ENCODE measurements around the gene SHISA8. TPM values are rescaled to one million over a fixed set of nuclear protein-coding genes. Genes with fewer than 3 reads are reported as not detected.

The SHISA8 gene
- total and polyA plus RNA-seq, 2 experiments from 2014 or later, result 0.33 TPM; not detected in 1

DNA sequence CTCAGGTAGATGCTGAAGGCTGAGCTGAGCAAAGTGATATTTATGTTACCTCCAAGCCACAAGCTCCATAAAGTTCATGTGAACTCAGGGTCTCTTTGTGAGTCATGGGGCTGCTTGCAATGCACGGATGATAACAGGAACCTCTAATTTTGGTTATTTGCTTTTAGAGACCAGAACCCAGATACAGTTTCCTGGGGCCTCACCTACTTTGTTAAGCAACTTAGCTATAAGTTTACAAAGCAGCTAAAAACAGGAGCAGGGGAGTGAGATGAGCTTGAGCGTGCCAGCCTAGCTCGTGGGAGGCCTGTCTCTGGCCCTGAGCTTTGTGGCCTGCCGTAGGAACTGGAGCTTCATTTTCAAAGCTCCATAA is 52.7 kb downstream of the SHISA8 start:
- Histone ChIP-seq H2AFZ (no peak overlapping the region), H4K20me1 (ENCODE audit: insufficient read depth, poor library complexity, severe bottlenecking) (peaks cover 85% of the 10 kb centered on the region), H3K79me2 (peaks cover 94% of the 10 kb centered on the region), H3K4me2 (peak overlapping the region; percentile 55), H3K27ac (peak overlapping the region; percentile 92), H3K36me3 (replicated peaks; ENCODE audit: insufficient read depth, low read depth) (no peaks in the 10 kb centered on the region), H3K4me3 (no peak overlapping the region), H3K4me1 (ENCODE audit: insufficient read depth) (peaks cover 27% of the 10 kb centered on the region), H3K9me3 (ENCODE audit: low read depth) (no peaks in the 10 kb centered on the region), H3K27me3 (no peaks in the 10 kb centered on the region), H3K9me2 (replicated peaks; ENCODE audit: insufficient read depth) (no peaks in the 10 kb centered on the region)
- TF ChIP-seq CTCF (IDR thresholded peaks at IDR 0.05; ENCODE audit: poor library complexity), result no peak
- no peak for TF ChIP-seq EZH2 (IDR thresholded peaks at IDR 0.05; ENCODE audit: borderline replicate concordance)
- TF ChIP-seq EZH2phosphoT487 (IDR thresholded peaks at IDR 0.05; ENCODE audit: low read depth, severe bottlenecking, unreplicated experiment), result no peak
- peak; percentile 61 for DNase-seq (ENCODE audit: low spot score)
- whole genome bisulfite sequencing (ENCODE audit: low lambda C conversion rate, missing lambda C conversion rate), result 27% methylated on average over 4 of the region's 4 CpGs

MicroRNAs within 50 kb of the gene (microRNA counts, 767-probe panel; counts per million panel counts)
- 2,032 counts per million, percentile 4 among the panel's probes with 10 or more counts for microRNA hsa-miR-33a-5p

Small RNA genes within 50 kb of the gene (microRNA-seq; reads per million reads assigned to microRNA genes)
- gene MIR33A, result 86.8 reads per million, percentile 60 among the genes with 10 or more reads in this experiment

Small RNA genes within 50 kb of the gene (small RNA-seq; reads per million reads assigned to genes)
- 2.5 reads per million, percentile 89 among the genes with 10 or more reads in this experiment for gene MIR33A

Other genes with a start within 250 kb of the SHISA8 start
- gene SNU13, start 226.2 kb downstream of the SHISA8 start, total RNA-seq, result 119 and 144 TPM in 2 replicates
- gene SNU13, start 226.2 kb downstream of the SHISA8 start, polyA plus RNA-seq, result 240 and 245 TPM in 2 replicates
- not detected in 2 replicates for gene MEI1, start 215.6 kb downstream of the SHISA8 start, total RNA-seq
- gene MEI1, start 215.6 kb downstream of the SHISA8 start, polyA plus RNA-seq, result 0.18 and 2.4 TPM in 2 replicates
- gene CCDC134, start 114.4 kb downstream of the SHISA8 start, total RNA-seq, result 7.2 and 9.2 TPM in 2 replicates
- gene CCDC134, start 114.4 kb downstream of the SHISA8 start, polyA plus RNA-seq, result 4.1 and 7.4 TPM in 2 replicates
- 109 and 114 TPM in 2 replicates for gene SREBF2, start 82.0 kb downstream of the SHISA8 start, total RNA-seq
- gene SREBF2, start 82.0 kb downstream of the SHISA8 start, polyA plus RNA-seq, result 96.3 and 113 TPM in 2 replicates
- gene TNFRSF13C, start 11.7 kb upstream of the SHISA8 start, total RNA-seq, result 0.07 and 0.12 TPM in 2 replicates
- 0.18 and 0.52 TPM in 2 replicates for gene TNFRSF13C, start 11.7 kb upstream of the SHISA8 start, polyA plus RNA-seq
- 6.7 and 8.1 TPM in 2 replicates for gene CENPM, start 32.1 kb upstream of the SHISA8 start, total RNA-seq
- 13.4 and 14.9 TPM in 2 replicates for gene CENPM, start 32.1 kb upstream of the SHISA8 start, polyA plus RNA-seq
- 1.5 and 2.2 TPM in 2 replicates for gene SEPTIN3, start 54.4 kb upstream of the SHISA8 start, total RNA-seq
- gene SEPTIN3, start 54.4 kb upstream of the SHISA8 start, polyA plus RNA-seq, result 1.5 and 1.6 TPM in 2 replicates
- not detected in 2 replicates for gene WBP2NL, start 83.7 kb upstream of the SHISA8 start, total RNA-seq
- not detected in 2 replicates for gene WBP2NL, start 83.7 kb upstream of the SHISA8 start, polyA plus RNA-seq
- 24.2 and 24.6 TPM in 2 replicates for gene NAGA, start 155.7 kb upstream of the SHISA8 start, total RNA-seq
- gene NAGA, start 155.7 kb upstream of the SHISA8 start, polyA plus RNA-seq, result 23.8 and 31.1 TPM in 2 replicates
- gene PHETA2, start 159.2 kb upstream of the SHISA8 start, total RNA-seq, result 5.4 and 10.4 TPM in 2 replicates
- gene PHETA2, start 159.2 kb upstream of the SHISA8 start, polyA plus RNA-seq, result 8.3 and 9.3 TPM in 2 replicates
- gene SMDT1, start 164.6 kb upstream of the SHISA8 start, total RNA-seq, result 10.8 and 14.7 TPM in 2 replicates
- 143 and 145 TPM in 2 replicates for gene SMDT1, start 164.6 kb upstream of the SHISA8 start, polyA plus RNA-seq
- 97.4 and 98.5 TPM in 2 replicates for gene NDUFA6, start 175.7 kb upstream of the SHISA8 start, total RNA-seq
- gene NDUFA6, start 175.7 kb upstream of the SHISA8 start, polyA plus RNA-seq, result 182 and 183 TPM in 2 replicates
- 2.2 and 3.8 TPM in 2 replicates for gene CYP2D6, start 215.7 kb upstream of the SHISA8 start, total RNA-seq
- 5.0 and 6.1 TPM in 2 replicates for gene CYP2D6, start 215.7 kb upstream of the SHISA8 start, polyA plus RNA-seq